Stimulated activated CD8-positive, alpha-beta memory T cell treated with anti-CD3 and anti-CD28 coated beads, Interleukin-15, amount 100 ng/mL, for 4 hours (primary cell): ENCODE data around the gene ADH7.
A peak's percentile ranks its signal among the peaks of the same experiment; 100 is the strongest.

Experiments used
- DNase-seq, 2 donors: peaks; one replicate each; pipeline ENCODE4 v3.0.0-alpha.2; 2020; ENCODE audit warnings: low read depth in 2 of 2

ADH7 gene

GRCh38 chr4:99435154-99435553 is at the start of gene ADH7:
ADH7 (minus strand) TSS chr4:99435342; CDS start chr4:99435233, 109 bp downstream.
- no peak for DNase-seq

GRCh38 chr4:99483636-99484035 is 48.5 kb upstream of the ADH7 start:
- DNase-seq: no peak

- DNase-seq: no peak
These were observed 38.0 kb upstream of the ADH7 start for GRCh38 chr4:99473131-99473530.

GRCh38 chr4:99471896-99472295 is 36.8 kb upstream of the ADH7 start:
- no peak for DNase-seq

- DNase-seq: no peak
These were observed 36.2 kb upstream of the ADH7 start for GRCh38 chr4:99471349-99471748.

GRCh38 chr4:99468889-99469288 is 33.7 kb upstream of the ADH7 start:
- DNase-seq: no peak

GRCh38 chr4:99467887-99468286 is 32.7 kb upstream of the ADH7 start:
- no peak for DNase-seq

- no peak for DNase-seq
These were observed 28.4 kb upstream of the ADH7 start for GRCh38 chr4:99463566-99463965.

GRCh38 chr4:99462875-99463464 is 27.8 kb upstream of the ADH7 start:
- peak in 1 of 2 donors; percentile 10 for DNase-seq

- no peak for DNase-seq
These were observed 26.7 kb upstream of the ADH7 start for GRCh38 chr4:99461623-99462401.

- DNase-seq: no peak
These were observed 24.5 kb upstream of the ADH7 start for GRCh38 chr4:99459546-99460042.

- DNase-seq: no peak
These were observed 23.8 kb upstream of the ADH7 start for GRCh38 chr4:99458911-99459447.

GRCh38 chr4:99457676-99458075 is 22.5 kb upstream of the ADH7 start:
- no peak for DNase-seq

GRCh38 chr4:99457270-99457669 is 22.1 kb upstream of the ADH7 start:
- no peak for DNase-seq

- no peak for DNase-seq
These were observed 12.4 kb upstream of the ADH7 start for GRCh38 chr4:99447513-99447912.

GRCh38 chr4:99447079-99447478 is 11.9 kb upstream of the ADH7 start:
- no peak for DNase-seq

- DNase-seq: no peak
These were observed 3.3 kb upstream of the ADH7 start for GRCh38 chr4:99438405-99438780.

GRCh38 chr4:99437723-99438404 is 2.7 kb upstream of the ADH7 start:
- DNase-seq: no peak

- no peak for DNase-seq
These were observed 2.0 kb upstream of the ADH7 start for GRCh38 chr4:99436976-99437722.

- DNase-seq: no peak
These were observed 1.3 kb upstream of the ADH7 start for GRCh38 chr4:99436462-99436861.

- no peak for DNase-seq
These were observed 5.0 kb downstream of the ADH7 start for GRCh38 chr4:99430106-99430505.

GRCh38 chr4:99417125-99417524 is 18.0 kb downstream of the ADH7 start:
- no peak for DNase-seq
